ENCODE measurements around the gene LAMA3. TPM values are rescaled to one million over a fixed set of nuclear protein-coding genes. Genes with fewer than 3 reads are reported as not detected.

The LAMA3 gene
- polyA plus RNA-seq, 1 of the 3 experiments (the other 2 are of a cell fraction): 3.5 TPM

- H3K4me1 ChIP-seq (ENCODE audit: control insufficient read depth in 1 of 2, insufficient read depth in 2 of 2, low read depth in 1 of 2, low read length in 1 of 2): peaks cover 0 to 8% of the 10 kb centered on the region in 2 experiments; a peak in 2 of 4 replicates
- ChIA-PET POLR2A (no interaction called here), CTCF (interaction anchor here (0.7 to 1.6 kb wide), 4 partner anchors 17 to 105 kb away, joined by 4 to 5 read pairs (median 4); no protein-coding TSS in a partner anchor)
- H4K20me1 ChIP-seq (ENCODE audit: insufficient read depth): no peaks in the 10 kb centered on the region
- no peak overlapping the region for H2AFZ ChIP-seq (ENCODE audit: low read depth)
- no peaks in the 10 kb centered on the region for H3K9me3 ChIP-seq
- H3K27ac ChIP-seq (ENCODE audit: low read depth in 2 of 2, low read length in 1 of 2): peak overlapping the region in 1 of 2 experiments; percentile 38; a peak in 2 of 4 replicates
- WGBS (ENCODE audit: low lambda C conversion rate): 49% methylated on average over 3 of the region's 3 CpGs
- no peaks in the 10 kb centered on the region for H3K27me3 ChIP-seq (ENCODE audit: insufficient read depth)
- peak overlapping the region; percentile 22; the same call in 1 of the 2 replicates for H3K9ac ChIP-seq
- DNase-seq: no peak
- peaks cover 12% of the 10 kb centered on the region for H3F3A ChIP-seq (replicated peaks; ENCODE audit: insufficient read depth)
- H3K79me2 ChIP-seq (ENCODE audit: insufficient read depth): no peaks in the 10 kb centered on the region
- H3K4me3 ChIP-seq (ENCODE audit: low read depth in 2 of 2, low read length in 1 of 2): no peak overlapping the region
- H3K9me2 ChIP-seq: no peaks in the 10 kb centered on the region
- TF ChIP-seq GATA2 (CRISPR knock-in tag; IDR thresholded peaks at IDR 0.05) (no peak), JUND (IDR thresholded peaks at IDR 0.05) (peak; percentile 44), FOSL2 (IDR thresholded peaks at IDR 0.05; ENCODE audit: borderline replicate concordance, low read depth) (peak; percentile 70; the same call in 1 of the 2 replicates), TCF12 (IDR thresholded peaks at IDR 0.05) (peak; percentile 28; the same call in 1 of the 2 replicates)
- H3K36me3 ChIP-seq (replicated peaks in 1 of 2; ENCODE audit: control insufficient read depth in 1 of 2, insufficient read depth in 2 of 2, low read length in 1 of 2): no peaks in the 10 kb centered on the region
- no peak overlapping the region for H3K4me2 ChIP-seq
Measured at GRCh38 chr18:23828426-23828825, 139.2 kb downstream of the LAMA3 start.

- Histone ChIP-seq H2AFZ (ENCODE audit: low read depth) (no peak overlapping the region), H3K9me2 (no peaks in the 10 kb centered on the region), H3K4me1 (ENCODE audit: control insufficient read depth in 1 of 2, insufficient read depth in 2 of 2, low read depth in 1 of 2, low read length in 1 of 2) (peaks cover 0 to 9% of the 10 kb centered on the region in 2 experiments; a peak in 2 of 4 replicates), H3K27me3 (ENCODE audit: insufficient read depth) (no peaks in the 10 kb centered on the region), H3K4me3 (ENCODE audit: low read depth in 2 of 2, low read length in 1 of 2) (no peak overlapping the region), H3K9ac (no peak overlapping the region), H3K79me2 (ENCODE audit: insufficient read depth) (no peaks in the 10 kb centered on the region), H3K9me3 (no peaks in the 10 kb centered on the region), H3K4me2 (no peak overlapping the region), H3F3A (replicated peaks; ENCODE audit: insufficient read depth) (peaks cover 7% of the 10 kb centered on the region), H3K27ac (ENCODE audit: low read depth in 2 of 2, low read length in 1 of 2) (no peak overlapping the region), H3K36me3 (replicated peaks in 1 of 2; ENCODE audit: control insufficient read depth in 1 of 2, insufficient read depth in 2 of 2, low read length in 1 of 2) (no peaks in the 10 kb centered on the region), H4K20me1 (ENCODE audit: insufficient read depth) (no peaks in the 10 kb centered on the region)
- CTCF ChIA-PET: no interaction called here
- WGBS (ENCODE audit: low lambda C conversion rate): 81% methylated on average over 3 of the region's 3 CpGs
- TF ChIP-seq MAX (IDR thresholded peaks at IDR 0.05; ENCODE audit: low read depth) (no peak), SMC3 (IDR thresholded peaks at IDR 0.05; ENCODE audit: low read depth, low read length) (no peak), NFIC (IDR thresholded peaks at IDR 0.05; ENCODE audit: borderline replicate concordance) (no peak), RFX5 (IDR thresholded peaks at IDR 0.05; ENCODE audit: low read length) (no peak), TAF1 (IDR thresholded peaks at IDR 0.05; ENCODE audit: borderline replicate concordance, low read depth, low read length) (no peak), ZBTB33 (IDR thresholded peaks at IDR 0.05; ENCODE audit: borderline replicate concordance, low read depth) (no peak), FOSL2 (IDR thresholded peaks at IDR 0.05; ENCODE audit: borderline replicate concordance, low read depth) (no peak), USF2 (IDR thresholded peaks at IDR 0.05; ENCODE audit: borderline replicate concordance, low read depth, low read length) (no peak), MXI1 (IDR thresholded peaks at IDR 0.05; ENCODE audit: low read depth, low read length) (no peak), PBX3 (IDR thresholded peaks at IDR 0.05) (no peak), CHD2 (IDR thresholded peaks at IDR 0.05; ENCODE audit: low read length, partially characterized antibody) (no peak), TCF12 (IDR thresholded peaks at IDR 0.05) (no peak), RCOR1 (IDR thresholded peaks at IDR 0.05; ENCODE audit: low read length) (no peak), GATA2 (CRISPR knock-in tag; IDR thresholded peaks at IDR 0.05) (no peak), RXRA (IDR thresholded peaks at IDR 0.05; ENCODE audit: borderline replicate concordance, low read depth) (no peak), FOXJ3 (CRISPR knock-in tag; IDR thresholded peaks at IDR 0.05) (no peak)
- POLR2A ChIA-PET: no interaction called here
- DNase-seq: no peak
Measured at GRCh38 chr18:23832911-23833310, 143.7 kb downstream of the LAMA3 start.

Data from SK-N-SH (cell line).